HG03521 (cell line): ENCODE measurements around the gene ADORA1.

Experiments
- ATAC-seq: cut with Tn5 transposase; IDR thresholded peaks from one replicate; pipeline ENCODE4 v1.9.1; 2021; ENCODE audit warnings: mild to moderate bottlenecking, moderate library complexity; ENCODE audit not compliant: unreplicated experiment

The ADORA1 gene

GRCh38 chr1:203210350-203210749 is 82.8 kb downstream of the ADORA1 start:
- ATAC-seq, result no peak

DNA sequence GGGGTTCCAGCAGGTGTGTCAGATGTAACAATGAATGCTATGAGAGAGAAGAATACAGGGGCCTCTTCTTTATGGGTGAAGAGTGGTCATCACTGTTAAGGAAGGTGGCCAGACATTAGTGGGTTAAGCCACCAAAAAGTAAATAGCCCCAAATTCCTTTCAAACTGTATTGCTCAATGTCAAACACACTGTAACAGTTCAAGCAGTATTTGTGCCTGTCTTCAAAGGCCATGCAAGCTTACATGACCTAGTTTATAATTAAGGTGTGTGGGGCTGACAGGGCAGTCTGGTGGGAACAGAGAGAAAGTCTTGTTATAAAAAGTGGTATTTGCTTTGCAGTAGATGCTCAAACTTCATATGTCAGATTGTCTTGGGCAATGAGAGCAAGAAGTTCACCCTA is 83.5 kb downstream of the ADORA1 start:
- ATAC-seq, result no peak

DNA sequence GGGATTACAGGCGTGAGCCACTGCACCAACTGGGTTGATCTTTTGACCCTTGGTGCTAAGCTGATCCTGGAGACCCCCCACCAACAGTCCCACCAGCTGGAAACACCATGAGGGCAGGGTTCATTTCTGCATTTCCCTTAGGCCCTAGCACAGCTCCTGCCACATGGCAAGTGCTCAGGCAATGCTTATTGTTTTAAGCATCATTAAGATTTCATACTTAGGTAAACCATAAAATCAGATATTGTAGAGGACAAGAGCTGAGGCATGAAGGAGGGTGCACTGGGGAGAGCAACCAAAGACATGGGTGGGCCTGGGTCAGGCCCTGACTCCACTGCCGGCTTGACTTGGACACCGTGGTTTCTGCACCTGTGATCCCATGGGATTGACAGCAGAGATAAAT is 84.3 kb downstream of the ADORA1 start:
- ATAC-seq, result no peak

DNA sequence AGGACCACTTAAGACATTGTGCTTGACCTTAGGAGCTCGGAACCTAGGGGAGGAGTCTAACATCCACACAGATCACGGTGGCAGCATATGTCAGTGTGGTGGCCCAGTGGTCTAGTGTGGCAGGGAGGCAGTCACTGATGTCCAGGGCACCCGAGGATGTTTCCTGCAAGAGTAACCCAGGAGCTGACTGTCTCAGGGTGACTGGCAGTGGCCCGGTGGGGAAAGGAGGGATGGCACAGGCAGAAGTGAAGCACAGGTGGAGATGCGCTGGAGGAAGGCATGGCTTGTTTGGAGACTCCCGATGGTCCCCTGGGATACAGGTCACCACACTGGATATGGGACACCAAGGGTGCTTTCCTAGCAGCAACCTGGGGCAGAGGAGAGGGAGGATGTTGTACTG is 85.6 kb downstream of the ADORA1 start:
- no peak for ATAC-seq

GRCh38 chr1:203214871-203215270 is 87.3 kb downstream of the ADORA1 start:
- ATAC-seq, result no peak

GRCh38 chr1:203215573-203215972 is 88.0 kb downstream of the ADORA1 start:
- ATAC-seq, result no peak

- ATAC-seq, result no peak
Measured at GRCh38 chr1:203216274-203217138, 89.0 kb downstream of the ADORA1 start.
